Mononuclear cell (primary cell): ENCODE data around the gene MS4A13. TPM values are rescaled to one million over a fixed set of nuclear protein-coding genes. Genes with fewer than 3 reads are reported as not detected.
"Not testable (repeated sequence)": the region's sequence is repeated elsewhere in the genome, so short reads cannot be mapped to it uniquely, and the experiment has no call there.

ENCODE experiments used
- H3K27me3 ChIP-seq: 2 replicates; pipeline ENCODE4 v1.6.0; 2011; ENCODE audit warnings: low read length, control low read depth; ENCODE audit not compliant: insufficient read depth
- H3K4me1 ChIP-seq: 2 replicates; pipeline ENCODE4 v1.5.1; 2011; ENCODE audit warnings: mild to moderate bottlenecking, low read length, control low read depth; ENCODE audit not compliant: insufficient read depth
- H3K4me3 ChIP-seq: 2 replicates; pipeline ENCODE4 v1.5.1; 2011; ENCODE audit warnings: mild to moderate bottlenecking, low read length, moderate library complexity
- H3K9me3 ChIP-seq: 2 replicates; pipeline ENCODE4 v1.5.1; 2011; ENCODE audit warnings: low read depth, mild to moderate bottlenecking, control low read depth, low read length
- total RNA-seq: library from RNA; depleted of rRNA; stranded (reverse); fragments of >200 nt; gene quantifications from one replicate; pipeline ENCODE4 v1.2.3, GENCODE V29; 2012

The MS4A13 gene
- total RNA-seq, 1 donor: not detected

GRCh38 chr11:60511393-60511792 is 3.8 kb upstream of the MS4A13 start:
- H3K27me3 ChIP-seq: no peaks in the 10 kb centered on the region
- H3K4me3 ChIP-seq: no peak overlapping the region
- H3K4me1 ChIP-seq: no peaks in the 10 kb centered on the region
- no peaks in the 10 kb centered on the region for H3K9me3 ChIP-seq

DNA sequence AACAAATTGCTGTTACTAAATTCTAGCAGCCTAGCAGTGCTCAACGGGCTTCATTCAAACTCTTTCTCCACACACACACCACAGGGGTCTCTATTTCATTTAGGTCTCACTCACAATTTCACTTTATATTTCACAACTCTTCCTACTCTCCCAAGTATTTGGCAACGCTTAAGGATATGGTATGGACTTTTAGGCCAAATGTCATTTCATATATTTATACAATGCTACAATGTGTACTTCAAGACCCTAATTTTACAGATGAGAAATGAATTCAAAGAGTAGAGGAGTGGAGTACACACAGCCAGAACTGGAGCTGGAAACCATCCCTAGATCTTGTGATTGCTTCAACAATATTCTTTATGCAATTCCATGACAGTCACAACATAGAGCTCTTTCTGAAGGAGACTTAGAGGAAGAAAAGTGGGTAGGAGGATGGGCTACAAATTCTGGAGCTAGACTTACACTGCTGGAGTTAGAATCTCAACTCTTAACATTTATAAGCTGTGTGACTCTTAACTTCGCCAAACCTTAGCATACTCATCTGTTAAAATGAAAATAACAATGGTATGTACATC is 2.5 kb upstream of the MS4A13 start:
- H3K9me3 ChIP-seq: no peaks in the 10 kb centered on the region
- no peaks in the 10 kb centered on the region for H3K4me1 ChIP-seq
- no peak overlapping the region for H3K4me3 ChIP-seq
- H3K27me3 ChIP-seq: no peaks in the 10 kb centered on the region

DNA sequence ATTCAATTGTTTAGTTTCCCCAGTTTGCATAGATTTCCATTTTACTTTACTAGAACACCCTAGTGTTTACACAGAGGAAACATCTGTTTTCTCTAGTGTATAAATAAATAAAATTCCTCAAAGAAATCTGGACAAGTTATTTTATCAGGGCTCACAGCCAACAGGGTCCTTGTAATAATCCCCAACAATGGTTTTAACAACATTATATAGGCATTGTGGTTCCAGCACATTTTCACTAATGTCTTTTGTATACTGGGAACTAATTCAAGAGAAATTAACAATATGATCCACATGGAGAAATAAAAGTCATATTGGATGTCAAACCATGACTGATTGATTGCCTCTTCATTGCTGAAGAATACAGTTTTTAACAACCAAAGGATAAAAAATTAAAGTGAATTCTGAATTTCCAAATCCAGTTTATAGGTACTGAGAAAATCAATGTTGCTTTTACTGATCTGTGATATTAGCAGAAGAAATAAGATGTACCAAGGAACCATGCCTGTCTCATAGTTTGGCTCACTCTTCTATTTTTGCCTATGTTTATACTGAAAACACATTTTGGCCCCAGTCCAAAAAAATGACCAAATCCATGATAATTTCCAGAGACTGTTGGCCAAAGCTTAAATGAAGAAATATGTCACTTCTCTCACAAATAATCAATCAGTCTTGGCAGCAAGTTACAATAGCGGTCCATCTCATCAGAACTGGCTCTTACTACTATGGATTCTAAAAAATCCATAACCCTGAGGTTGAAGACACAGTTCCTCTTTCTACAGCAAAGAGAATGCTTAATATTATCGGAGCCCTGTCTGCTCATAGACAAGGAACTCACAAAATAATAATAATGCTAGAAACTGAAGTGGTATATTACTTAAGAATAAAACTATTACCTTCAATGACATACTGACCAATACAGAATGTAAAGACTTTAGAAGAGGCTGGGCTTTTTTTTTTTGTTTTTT is 1.4 kb upstream of the MS4A13 start:
- Histone ChIP-seq H3K4me3 (no peak overlapping the region), H3K9me3 (no peaks in the 10 kb centered on the region), H3K4me1 (no peaks in the 10 kb centered on the region), H3K27me3 (no peaks in the 10 kb centered on the region)

DNA sequence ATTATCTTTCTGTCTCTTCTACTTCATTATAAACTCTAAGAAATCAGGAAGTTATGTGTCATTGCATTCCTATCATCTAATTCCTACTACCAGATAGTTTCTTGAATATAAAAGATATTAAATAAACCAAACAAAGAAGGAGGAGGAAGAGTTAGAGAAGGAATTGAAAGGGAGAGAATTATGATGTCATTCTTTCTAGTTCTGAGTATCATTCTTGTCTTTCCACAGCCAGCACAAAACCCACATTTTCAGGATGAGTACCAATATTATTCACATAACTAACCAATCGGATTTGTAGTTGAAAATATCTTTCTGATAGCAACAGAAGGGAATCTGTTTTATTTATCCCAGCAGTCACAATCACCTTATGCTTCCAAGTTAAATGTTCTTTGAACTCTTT is 13.3 kb downstream of the MS4A13 start:
- H3K27me3 ChIP-seq: no peaks in the 10 kb centered on the region
- no peaks in the 10 kb centered on the region for H3K4me1 ChIP-seq
- H3K4me3 ChIP-seq: no peak overlapping the region
- H3K9me3 ChIP-seq: no peaks in the 10 kb centered on the region

DNA sequence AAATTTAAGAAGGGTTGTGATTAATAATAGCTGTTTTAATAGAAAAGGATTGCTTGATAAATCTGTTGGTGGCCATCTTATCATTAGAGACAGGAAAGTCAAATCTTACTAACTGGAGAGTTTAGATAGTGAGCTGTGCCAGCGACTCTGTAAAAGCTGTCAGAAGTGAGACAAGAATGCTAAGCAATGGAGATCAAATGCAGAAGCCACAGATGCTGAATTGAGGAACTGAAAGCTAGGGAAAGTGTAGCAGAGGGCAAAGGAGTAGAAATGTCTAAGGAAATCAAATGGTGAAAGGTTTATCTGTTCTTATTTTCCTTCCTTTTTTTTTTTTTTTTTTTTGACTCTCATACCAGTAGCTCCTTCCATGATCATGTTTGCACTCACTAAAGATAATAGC is 13.7 kb downstream of the MS4A13 start:
- Histone ChIP-seq H3K4me3 (no peak overlapping the region), H3K9me3 (no peaks in the 10 kb centered on the region), H3K27me3 (no peaks in the 10 kb centered on the region), H3K4me1 (no peaks in the 10 kb centered on the region)

DNA sequence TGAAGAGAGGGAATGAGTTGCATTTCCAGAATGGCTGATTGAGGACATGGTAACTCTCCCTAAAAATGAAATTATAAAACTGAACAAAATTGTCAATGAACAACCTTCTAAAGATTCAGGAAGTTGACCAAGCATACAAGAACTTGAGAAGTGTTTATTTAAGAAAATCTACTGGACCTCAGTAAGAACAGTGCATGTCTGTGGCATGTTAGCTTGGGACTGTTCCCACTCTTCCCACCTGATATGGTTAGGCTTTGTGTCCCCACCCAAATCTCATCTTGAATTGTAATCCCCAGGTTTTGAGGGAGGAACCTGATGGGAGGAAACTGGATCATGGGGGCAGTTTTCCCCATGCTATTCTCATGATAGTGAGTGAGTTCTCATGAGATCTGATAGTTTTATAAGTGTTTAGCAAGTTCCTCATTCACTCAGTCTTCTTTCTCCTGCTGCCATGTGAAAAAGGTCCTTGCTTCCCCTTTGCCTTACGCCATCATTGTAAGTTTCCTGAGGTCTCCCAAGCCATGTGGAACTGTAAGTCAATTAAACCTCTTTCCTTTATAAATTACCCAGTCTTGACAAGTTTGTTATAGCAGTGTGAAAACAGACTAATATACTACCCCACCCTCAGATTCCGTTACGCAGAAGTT is 15.4 kb downstream of the MS4A13 start:
- H3K4me3 ChIP-seq: no peak overlapping the region

DNA sequence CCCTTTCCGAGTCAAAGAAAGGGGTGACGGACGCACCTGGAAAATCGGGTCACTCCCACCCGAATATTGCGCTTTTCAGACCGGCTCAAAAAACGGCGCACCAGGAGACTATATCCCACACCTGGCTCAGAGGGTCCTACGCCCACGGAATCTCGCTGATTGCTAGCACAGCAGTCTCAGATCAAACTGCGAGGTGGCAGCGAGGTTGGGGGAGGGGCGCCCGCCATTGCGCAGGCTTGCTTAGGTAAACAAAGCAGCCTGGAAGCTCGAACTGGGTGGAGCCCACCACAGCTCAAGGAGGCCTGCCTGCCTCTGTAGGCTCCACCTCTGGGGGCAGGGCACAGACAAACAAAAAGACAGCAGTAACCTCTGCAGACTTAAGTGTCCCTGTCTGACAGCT is 17.2 kb downstream of the MS4A13 start:
- not testable (repeated sequence) for H3K4me3 ChIP-seq

More for the DNA sequence above, 15.4 kb downstream of the MS4A13 start:
- no peaks in the 10 kb centered on the region for H3K27me3 ChIP-seq
- no peaks in the 10 kb centered on the region for H3K4me1 ChIP-seq
- no peaks in the 10 kb centered on the region for H3K9me3 ChIP-seq

GRCh38 chr11:60538627-60539026 is 23.4 kb downstream of the MS4A13 start:
- H3K27me3 ChIP-seq, H3K9me3 ChIP-seq, H3K4me3 ChIP-seq, H3K4me1 ChIP-seq: not testable (repeated sequence)

More for the DNA sequence above, 17.2 kb downstream of the MS4A13 start:
- H3K9me3 ChIP-seq, H3K4me1 ChIP-seq, H3K27me3 ChIP-seq: not testable (repeated sequence)

DNA sequence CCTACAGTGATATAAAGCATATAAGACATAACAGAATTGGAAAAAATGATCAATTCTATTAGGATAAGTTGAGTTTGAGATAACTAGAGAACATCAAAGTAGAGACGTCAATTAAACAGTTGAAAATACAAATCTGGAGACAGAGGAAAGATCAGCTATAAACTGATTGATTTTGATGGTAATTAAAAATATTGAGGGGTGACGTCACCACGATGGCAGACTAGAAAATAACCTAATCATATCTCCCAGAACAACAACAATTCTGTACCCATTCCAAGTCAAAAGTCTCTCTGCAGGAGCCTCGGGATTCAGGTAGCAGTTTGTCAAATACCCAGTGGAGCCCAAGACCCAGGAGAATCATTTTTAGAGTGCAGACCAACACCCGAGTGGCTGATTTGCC is 28.9 kb downstream of the MS4A13 start:
- Histone ChIP-seq H3K4me3 (no peak overlapping the region), H3K9me3 (no peaks in the 10 kb centered on the region), H3K27me3 (peaks cover 3% of the 10 kb centered on the region), H3K4me1 (no peaks in the 10 kb centered on the region)

GRCh38 chr11:60561254-60561653 is 46.1 kb downstream of the MS4A13 start:
- no peaks in the 10 kb centered on the region for H3K27me3 ChIP-seq
- peaks cover 18% of the 10 kb centered on the region for H3K9me3 ChIP-seq
- H3K4me1 ChIP-seq: no peaks in the 10 kb centered on the region
- H3K4me3 ChIP-seq: no peak overlapping the region

DNA sequence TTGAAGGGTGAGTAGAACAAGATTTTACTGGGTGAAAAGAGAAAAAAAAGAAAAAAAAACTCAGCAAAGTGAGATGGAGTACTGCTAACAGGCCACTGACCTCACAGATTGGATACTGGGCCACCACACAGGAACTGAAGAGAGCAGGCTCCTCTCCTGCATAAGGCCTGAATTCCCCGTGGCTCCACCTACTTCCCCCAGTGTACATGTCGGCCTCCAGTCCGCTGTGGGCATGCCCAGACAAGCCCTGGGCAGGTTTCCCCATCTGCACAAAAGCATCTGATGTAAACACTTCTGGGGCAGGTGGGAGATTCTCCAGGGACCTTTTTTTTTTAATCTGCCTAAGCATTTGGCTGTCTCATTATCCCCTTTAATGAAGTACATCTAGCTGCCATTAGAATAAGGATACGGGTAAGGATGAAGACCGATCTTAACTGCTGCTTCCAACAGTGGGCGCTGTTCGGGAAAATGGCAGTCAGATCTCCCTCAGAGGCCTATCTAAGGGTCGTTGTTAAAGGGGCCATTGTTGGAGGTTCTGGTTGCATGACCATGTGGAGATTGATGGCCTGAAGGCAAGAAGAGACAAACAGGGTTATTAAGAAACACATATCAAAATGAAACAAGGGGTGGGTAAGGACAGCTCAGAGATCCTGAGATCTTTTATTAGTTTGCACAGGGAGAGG is 48.5 kb downstream of the MS4A13 start:
- no peaks in the 10 kb centered on the region for H3K27me3 ChIP-seq
- H3K4me3 ChIP-seq: no peak overlapping the region
- H3K9me3 ChIP-seq: peaks cover 18% of the 10 kb centered on the region
- H3K4me1 ChIP-seq: peaks cover 11% of the 10 kb centered on the region

GRCh38 chr11:60566776-60567175 is 51.6 kb downstream of the MS4A13 start:
- no peak overlapping the region for H3K4me3 ChIP-seq
- H3K4me1 ChIP-seq: peaks cover 11% of the 10 kb centered on the region
- peaks cover 5% of the 10 kb centered on the region for H3K9me3 ChIP-seq
- no peaks in the 10 kb centered on the region for H3K27me3 ChIP-seq

DNA sequence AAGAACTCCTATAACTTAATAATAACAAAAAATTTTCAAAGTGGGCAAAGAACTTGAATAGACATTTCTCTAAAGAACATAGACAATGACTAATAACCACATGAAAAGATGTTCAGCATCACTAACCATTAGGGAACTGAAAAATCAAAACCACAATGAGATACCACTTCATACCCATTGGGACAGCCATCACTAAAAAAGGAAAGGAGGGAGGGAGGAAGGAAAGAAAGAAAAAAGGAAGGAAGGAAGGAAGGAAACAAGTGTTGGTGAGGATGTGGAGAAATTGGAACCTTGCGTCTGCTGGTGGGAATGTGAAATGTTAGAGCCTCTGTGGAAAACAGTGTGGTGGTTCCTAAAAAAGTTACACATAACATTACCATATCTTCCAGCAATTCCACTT is 55.8 kb downstream of the MS4A13 start:
- Histone ChIP-seq H3K4me3 (no peak overlapping the region), H3K27me3 (no peaks in the 10 kb centered on the region), H3K4me1 (peaks cover 11% of the 10 kb centered on the region), H3K9me3 (no peaks in the 10 kb centered on the region)

DNA sequence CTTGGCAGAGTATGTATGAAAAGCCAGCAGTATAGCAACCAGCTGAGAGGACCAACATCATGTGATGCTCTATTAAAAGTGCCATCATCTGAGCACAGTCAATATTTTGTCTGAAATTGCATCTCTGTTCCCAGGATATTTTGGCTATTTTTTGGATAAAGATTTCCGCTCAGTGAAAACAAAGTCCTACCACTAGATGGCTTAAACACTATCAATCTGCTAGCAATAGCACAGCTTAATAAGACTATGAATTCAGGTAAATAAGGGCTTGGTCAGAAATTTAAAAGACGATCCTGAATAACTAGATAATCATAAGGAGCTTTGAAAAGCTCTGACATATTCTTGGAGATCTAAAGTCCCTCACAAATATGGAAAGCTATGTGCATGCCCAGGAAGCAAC is 74.4 kb downstream of the MS4A13 start:
- H3K27me3 ChIP-seq: no peaks in the 10 kb centered on the region
- no peaks in the 10 kb centered on the region for H3K4me1 ChIP-seq
- H3K9me3 ChIP-seq: peaks cover 7% of the 10 kb centered on the region
- no peak overlapping the region for H3K4me3 ChIP-seq
